GM12878 (cell line): ENCODE measurements around the gene MAP2K2. TPM values are rescaled to one million over a fixed set of nuclear protein-coding genes. Genes with fewer than 3 reads are reported as not detected.

ENCODE experiments used
- ATAC-seq: fragments of 200-7000 bp; cut with Tn5 transposase; 3 replicates; pipeline ENCODE4 v1.9.1; 2020; ENCODE audit warnings: mild to moderate bottlenecking, moderate library complexity
- BruUV-seq: library from RNA; stranded (reverse); fragments of 400-500 nt; replicated peaks from 2 replicates; lab custom pipeline; 2021; lab: Mats Ljungman, UMichigan
- CTCF ChIA-PET: fragments of 300-600 bp; sonication (Branson Sonifier 250); formaldehyde crosslinking; extraction: SDS; loops from one replicate; lab custom pipeline; 2021; ENCODE audit warnings: inconsistent platforms; lab: Yijun Ruan, JAX
- POLR2A ChIA-PET: fragments of 350-600 bp; formaldehyde crosslinking; extraction: SDS; loops from one replicate; lab custom pipeline; 2021; ENCODE audit warnings: inconsistent platforms; lab: Charles Lee
- RAD21 ChIA-PET: fragments of 300-600 bp; sonication (Branson Sonifier 250); formaldehyde crosslinking; loops from one replicate; lab custom pipeline; 2023; ENCODE audit warnings: antibody characterized with exemption; ENCODE audit not compliant: unreplicated experiment; lab: Charles Lee
- SMC1A ChIA-PET: fragments of 300-600 bp; sonication (Branson Sonifier 250); formaldehyde crosslinking; loops from one replicate; lab custom pipeline; 2023; ENCODE audit not compliant: unreplicated experiment, uncharacterized antibody; lab: Charles Lee
- DNase-seq: peaks from one replicate; pipeline ENCODE4 v3.0.0-alpha.2; 2011; ENCODE audit warnings: low read depth, low spot score
- FAIRE-seq: peaks from 3 replicates; lab custom pipeline; 2011; peaks lifted over from hg19 to GRCh38; lab: Jason Lieb, UNC
- H2AFZ ChIP-seq: 2 replicates; pipeline ENCODE4 v1.6.0; 2011; ENCODE audit warnings: low read depth, low read length, control low read depth; ENCODE audit not compliant: control insufficient read depth
- H3K27ac ChIP-seq: 2 replicates; pipeline ENCODE4 v1.5.1; 2011; ENCODE audit warnings: control low read depth; ENCODE audit not compliant: control insufficient read depth, insufficient read depth
- H3K27me3 ChIP-seq, 2 experiments: replicated peaks in 1 of 2; 2 replicates each; pipeline versions ENCODE4 v1.6.0 to v1.6.1; 2011; ENCODE audit warnings: low read length in 1 of 2; ENCODE audit not compliant: control insufficient read depth in 2 of 2, insufficient read depth in 2 of 2
- H3K36me3 ChIP-seq, 2 experiments: 2 replicates each; pipeline ENCODE4 v1.5.1; 2011; ENCODE audit warnings: low read length in 1 of 2; ENCODE audit not compliant: control insufficient read depth in 2 of 2, insufficient read depth in 2 of 2
- H3K4me1 ChIP-seq: 2 replicates; pipeline ENCODE4 v1.6.1; 2011; ENCODE audit warnings: mild to moderate bottlenecking, low read length, moderate library complexity, mixed read lengths; ENCODE audit not compliant: control insufficient read depth, insufficient read depth
- H3K4me2 ChIP-seq: 2 replicates; pipeline ENCODE4 v1.6.0; 2011; ENCODE audit warnings: control low read depth; ENCODE audit not compliant: control insufficient read depth, insufficient read depth
- H3K4me3 ChIP-seq: fragments of 200-600 bp; sonication (generic); 2 replicates; pipeline ENCODE4 v1.5.1; 2016
- H3K79me2 ChIP-seq: 2 replicates; pipeline ENCODE4 v1.6.0; 2011; ENCODE audit warnings: low read length; ENCODE audit not compliant: control insufficient read depth, insufficient read depth
- H3K9ac ChIP-seq: 2 replicates; pipeline ENCODE4 v1.8.0; 2011; ENCODE audit warnings: low read length, control low read depth, mixed read lengths; ENCODE audit not compliant: control insufficient read depth, insufficient read depth
- H3K9me3 ChIP-seq: replicated peaks from 3 replicates; pipeline ENCODE4 v1.5.1; 2011; ENCODE audit warnings: mild to moderate bottlenecking, low read length; ENCODE audit not compliant: control insufficient read depth, insufficient read depth
- H4K20me1 ChIP-seq: 2 replicates; pipeline ENCODE4 v1.6.0; 2011; ENCODE audit not compliant: control insufficient read depth, insufficient read depth
- CBFB ChIP-seq: IDR thresholded peaks from 2 replicates; pipeline ENCODE4 v1.6.1; 2016; ENCODE audit warnings: antibody characterized with exemption, low read depth
- CBX3 ChIP-seq: fragments of 200-600 bp; sonication (generic); IDR thresholded peaks from 2 replicates; pipeline ENCODE4 v1.6.1; 2016; ENCODE audit warnings: low read depth, borderline replicate concordance
- HDAC2 ChIP-seq: fragments of 200-600 bp; sonication (generic); IDR thresholded peaks from 2 replicates; pipeline ENCODE4 v1.6.1; 2017
- JUNB ChIP-seq: IDR thresholded peaks from 2 replicates; pipeline ENCODE4 v1.6.1; 2016; ENCODE audit warnings: antibody characterized with exemption, mild to moderate bottlenecking
- JUND ChIP-seq: IDR thresholded peaks from 2 replicates; pipeline ENCODE4 v1.6.1; 2012; ENCODE audit warnings: low read depth, mild to moderate bottlenecking, low read length, improper control_type of control experiment, moderate library complexity
- MTA3 ChIP-seq: IDR thresholded peaks from 2 replicates; pipeline ENCODE4 v1.6.1; 2012; ENCODE audit warnings: low read length, inconsistent platforms, borderline replicate concordance
- SIN3A ChIP-seq: IDR thresholded peaks from 2 replicates; pipeline ENCODE4 v1.6.1; 2012; ENCODE audit warnings: low read depth, low read length, improper control_type of control experiment
- SIX5 ChIP-seq: IDR thresholded peaks from 2 replicates; pipeline ENCODE4 v1.6.1; 2011; ENCODE audit warnings: mild to moderate bottlenecking, low read depth, low read length, moderate library complexity; ENCODE audit not compliant: severe bottlenecking
- TBL1XR1 ChIP-seq: IDR thresholded peaks from 2 replicates; pipeline ENCODE4 v1.6.1; 2012; ENCODE audit warnings: low read depth, low read length, improper control_type of control experiment
- ZNF622 ChIP-seq: fragments of 450-650 bp; IDR thresholded peaks from 2 replicates; pipeline ENCODE4 v1.6.1; 2017; ENCODE audit warnings: mild to moderate bottlenecking, inconsistent platforms
- ZZZ3 ChIP-seq: IDR thresholded peaks from 2 replicates; pipeline ENCODE4 v1.6.1; 2011; ENCODE audit warnings: low read depth; ENCODE audit not compliant: control insufficient read depth, insufficient read length
- WGBS: methylation state at CpG from one replicate; pipeline ENCODE4 v1.1.6; 2016; ENCODE audit warnings: low lambda C conversion rate; ENCODE audit not compliant: insufficient replicate concordance, insufficient coverage; ENCODE audit errors: missing lambda C conversion rate; 5-methylcytosine and 5-hydroxymethylcytosine counted together
- in situ Hi-C: fragments of 300-500 bp; cut with MboI; formaldehyde crosslinking; loops from 9 replicates; pipeline ENCODE4 v1.14.3; 2018; ENCODE audit warnings: mixed read lengths
- intact Hi-C: fragments of 100-400 bp; cut with micrococcal nuclease; formaldehyde crosslinking; loops from one replicate; pipeline ENCODE4 v1.14.2; 2022; ENCODE audit not compliant: unreplicated experiment
- polyA plus RNA-seq, 11 experiments: library from polyadenylated mRNA; depleted of rRNA in 4 of 11; unstranded in 6 of 11; stranded (reverse) in 5 of 11; fragments of >200 nt; fragmentation: Nextera tagmentation in 4 of 11; fragmentation: Illumina TruSeq in 1 of 11; extraction: Ambion mirVana in 4 of 11; extraction: Trizol in 1 of 11; gene quantifications; 1 replicate in 1 of 11; 2 replicates in 10 of 11; pipeline versions ENCODE4 v1.2.1 to v1.2.3, GENCODE V29; 2011 to 2016; ENCODE audit warnings: inconsistent platforms in 2 of 11, missing spikeins in 2 of 11, low read depth in 1 of 11
- total RNA-seq, 4 experiments: library from RNA; depleted of rRNA in 3 of 4; stranded (reverse); fragments of >200 nt in 3 of 4; fragmentation: Illumina TruSeq in 1 of 4; extraction: Trizol in 1 of 4; gene quantifications; 2 replicates each; pipeline versions ENCODE4 v1.2.1 to v1.2.3, GENCODE V29; 2013 to 2021
- TF ChIP-seq, protein P1 (sequence below): fragments of 450-650 bp; IDR thresholded peaks from 2 replicates; pipeline ENCODE4 v1.6.1; 2017; ENCODE audit warnings: mild to moderate bottlenecking

The MAP2K2 gene
- total and polyA plus RNA-seq, 10 of the 15 experiments (the other 5 are each of a cell fraction or from before 2014, with no cell fraction given), result 1.00 to 210 (median 53.5) TPM

DNA sequence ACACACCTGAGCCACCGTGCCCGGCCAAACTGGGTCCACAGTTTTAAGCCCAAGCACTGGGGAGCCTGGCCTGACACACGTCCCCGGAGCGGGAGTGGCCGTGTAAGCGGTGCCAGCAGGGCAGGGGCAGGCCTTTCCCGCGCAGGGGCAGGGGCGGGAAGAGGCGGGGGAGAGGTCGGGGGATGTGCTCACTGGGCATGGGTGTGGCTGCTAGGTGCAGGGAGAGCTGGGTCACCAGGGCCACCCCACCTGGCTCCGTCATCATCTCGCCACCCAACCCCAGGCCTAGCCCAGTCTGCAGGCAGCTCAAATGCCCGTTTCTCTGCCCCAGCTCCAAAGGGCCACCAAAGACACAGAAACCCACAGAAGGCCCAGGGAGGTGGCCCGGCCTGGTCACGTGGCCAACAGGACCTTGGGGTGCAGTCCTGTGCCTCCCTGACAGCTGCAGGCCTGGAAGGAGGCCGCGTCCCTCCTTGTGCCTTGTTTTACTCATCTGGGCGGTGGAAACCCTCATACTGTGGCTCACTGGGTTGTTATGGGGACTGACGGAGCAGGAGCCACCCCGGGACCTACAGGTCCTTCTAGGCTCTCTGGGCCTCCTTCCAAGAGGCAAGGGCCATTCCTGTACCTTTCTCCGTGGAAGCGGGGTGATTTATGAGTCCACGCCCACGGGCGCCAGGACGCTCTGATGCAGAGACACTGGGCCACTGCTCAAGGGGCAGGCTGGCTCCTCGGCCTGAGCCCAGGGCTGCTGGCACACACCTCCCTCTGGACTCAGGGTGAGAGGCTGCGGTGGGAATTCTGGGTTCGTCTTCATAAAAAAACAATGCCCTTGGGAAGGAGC lies 27.7 kb downstream of the MAP2K2 start:
- H3K36me3 ChIP-seq, result peaks cover 0 to 10% of the 10 kb centered on the region in 2 experiments; a peak in 3 of 4 replicates
- FAIRE-seq (no peak), ATAC-seq (no peak), DNase-seq (no peak)
- H3K27me3 ChIP-seq, result no peaks in the 10 kb centered on the region
- no peak overlapping the region for H2AFZ ChIP-seq
- H3K4me3 ChIP-seq, result no peak overlapping the region
- H4K20me1 ChIP-seq, result no peaks in the 10 kb centered on the region
- no peak for TF ChIP-seq ZNF622
- TF ChIP-seq, protein P1, sequence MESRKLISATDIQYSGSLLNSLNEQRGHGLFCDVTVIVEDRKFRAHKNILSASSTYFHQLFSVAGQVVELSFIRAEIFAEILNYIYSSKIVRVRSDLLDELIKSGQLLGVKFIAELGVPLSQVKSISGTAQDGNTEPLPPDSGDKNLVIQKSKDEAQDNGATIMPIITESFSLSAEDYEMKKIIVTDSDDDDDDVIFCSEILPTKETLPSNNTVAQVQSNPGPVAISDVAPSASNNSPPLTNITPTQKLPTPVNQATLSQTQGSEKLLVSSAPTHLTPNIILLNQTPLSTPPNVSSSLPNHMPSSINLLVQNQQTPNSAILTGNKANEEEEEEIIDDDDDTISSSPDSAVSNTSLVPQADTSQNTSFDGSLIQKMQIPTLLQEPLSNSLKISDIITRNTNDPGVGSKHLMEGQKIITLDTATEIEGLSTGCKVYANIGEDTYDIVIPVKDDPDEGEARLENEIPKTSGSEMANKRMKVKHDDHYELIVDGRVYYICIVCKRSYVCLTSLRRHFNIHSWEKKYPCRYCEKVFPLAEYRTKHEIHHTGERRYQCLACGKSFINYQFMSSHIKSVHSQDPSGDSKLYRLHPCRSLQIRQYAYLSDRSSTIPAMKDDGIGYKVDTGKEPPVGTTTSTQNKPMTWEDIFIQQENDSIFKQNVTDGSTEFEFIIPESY, result no peak
- TF ChIP-seq JUNB, result no peak
- no peak for TF ChIP-seq JUND
- no peak for TF ChIP-seq HDAC2
- no peak for TF ChIP-seq ZZZ3
- TF ChIP-seq CBFB, result no peak
- TF ChIP-seq MTA3, result no peak
- no peak for TF ChIP-seq SIX5
- TF ChIP-seq CBX3, result no peak
- TF ChIP-seq SIN3A, result no peak
- TF ChIP-seq TBL1XR1, result no peak
- ChIA-PET SMC1A (no interaction called here), RAD21 (no interaction called here), POLR2A (no interaction called here), CTCF (interaction anchor here (0.6 kb wide), 1 partner anchor 134 kb away, joined by 3 read pairs; no protein-coding TSS in a partner anchor)
- H3K79me2 ChIP-seq, result no peaks in the 10 kb centered on the region
- no peaks in the 10 kb centered on the region for H3K9me3 ChIP-seq
- no peak overlapping the region for H3K27ac ChIP-seq
- H3K4me2 ChIP-seq, result no peak overlapping the region
- WGBS, result 97% methylated on average over 26 of the region's 31 CpGs
- in situ Hi-C loops (no loop called here), intact Hi-C loops (no loop called here)
- H3K4me1 ChIP-seq, result no peaks in the 10 kb centered on the region
- H3K9ac ChIP-seq, result no peak overlapping the region
- no TSS peak for BruUV-seq
